Psoas muscle (tissue), 8 donors: ENCODE data around the gene FNDC1. TPM values are rescaled to one million over a fixed set of nuclear protein-coding genes. Genes with fewer than 3 reads are reported as not detected.

ENCODE experiments used
- ATAC-seq, 4 donors: fragments of 200-7000 bp; cut with Tn5 transposase; one replicate each; pipeline ENCODE4 v1.9.1; 2020; ENCODE audit warnings: moderate library complexity in 3 of 4, mild to moderate bottlenecking in 2 of 4
- DNase-seq, 2 donors: peaks; one replicate each; pipeline ENCODE4 v3.0.0-alpha.2; 2020
- H3K27ac ChIP-seq: fragments of 200-600 bp; one replicate; pipeline ENCODE4 v1.8.0; 2022
- H3K27me3 ChIP-seq, 3 donors: fragments of 200-600 bp in 1 of 3; one replicate each; pipeline versions ENCODE4 v1.6.1 to v1.8.0; 2013 to 2022; ENCODE audit warnings: low read length in 2 of 3, mild to moderate bottlenecking in 2 of 3, moderate library complexity in 1 of 3; ENCODE audit not compliant: insufficient read depth in 3 of 3
- H3K36me3 ChIP-seq, 2 donors: fragments of 200-600 bp in 1 of 2; one replicate each; pipeline versions ENCODE4 v1.6.1 to v1.8.0; 2013 to 2022; ENCODE audit warnings: low read depth in 1 of 2, mild to moderate bottlenecking in 1 of 2, moderate library complexity in 1 of 2; ENCODE audit not compliant: insufficient read depth in 1 of 2
- H3K4me1 ChIP-seq: fragments of 200-600 bp; one replicate; pipeline ENCODE4 v1.8.0; 2022
- H3K4me3 ChIP-seq: fragments of 200-600 bp; one replicate; pipeline ENCODE4 v1.8.0; 2022; ENCODE audit warnings: mild to moderate bottlenecking
- H3K9me3 ChIP-seq: fragments of 200-600 bp; one replicate; pipeline ENCODE4 v1.8.0; 2022
- CTCF ChIP-seq: fragments of 200-600 bp; IDR thresholded peaks from one replicate; pipeline ENCODE4 v1.8.0; 2022; ENCODE audit warnings: antibody characterized with exemption
- WGBS, 3 donors: extraction: QIAGEN DNeasy Blood & Tissue Kit; methylation state at CpG; one replicate each; pipeline versions ENCODE4 v1.1.6 to v1.1.7; 2013; 5-methylcytosine and 5-hydroxymethylcytosine counted together
- intact Hi-C, 2 donors: fragments of 100-400 bp; cut with DNase I; formaldehyde crosslinking; loops; one replicate each; pipeline versions ENCODE4 v1.11.0 to v1.14.2; 2022
- polyA plus RNA-seq, 3 donors: library from polyadenylated mRNA; stranded (reverse); fragments of 200-250 nt; gene quantifications; one replicate each; pipeline ENCODE4 v1.2.3, GENCODE V29; 2013
- total RNA-seq, 4 donors: library from RNA; stranded (reverse); fragmentation: NEBNext Ultra II Directional in 2 of 4; extraction: Animal tissue kit (Norgen Biotek cat#: 25700) in 2 of 4; gene quantifications; one replicate each; pipeline versions ENCODE4 v1.2.1 to v1.2.4, GENCODE V29; 2021 to 2023
- donor health status: healthy with polysubstance abuse.
- donor health status: DM: no; HTN: no; CAD: no; lungs with moderate emphysema.
- donor health status: Bipolar disorder and iron deficiency.
- donor health status: healthy.
- donor health status: DM: yes; HTN: yes; CAD: no.
- donor health status: DM: no; HTN: no; CAD: no.
- donor health status: DM: no; HTN: no; CAD: no.
- donor health status: DM: yes; HTN: yes; CAD: no.

Gene FNDC1
- total and polyA plus RNA-seq, 7 donors: 0.06 to 0.99 (median 0.29) TPM

DNA sequence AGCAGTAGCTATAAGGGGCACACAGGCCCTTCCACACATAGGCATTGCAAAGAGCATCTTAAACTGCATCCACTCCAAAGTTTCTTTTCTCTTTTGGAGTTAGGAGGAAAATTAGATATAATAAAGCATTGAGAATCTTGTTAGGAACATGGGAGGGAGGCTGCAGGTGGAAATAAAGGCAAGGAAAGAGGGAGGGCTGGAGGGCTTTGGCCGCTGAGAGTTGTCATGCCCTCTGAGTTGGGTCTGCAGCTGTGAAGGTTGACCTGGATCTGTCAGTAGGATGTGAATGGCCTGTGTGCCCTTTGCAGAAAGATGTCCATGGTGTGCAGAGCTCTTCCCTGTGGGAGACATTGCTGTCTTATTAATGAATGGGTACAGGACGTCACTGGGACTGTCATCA lies 134.0 kb downstream of the FNDC1 start:
- Histone ChIP-seq H3K27ac (no peak overlapping the region), H3K9me3 (no peaks in the 10 kb centered on the region), H3K4me3 (no peak overlapping the region), H3K36me3 (no peaks in the 10 kb centered on the region), H3K27me3 (no peaks in the 10 kb centered on the region), H3K4me1 (no peaks in the 10 kb centered on the region)
- no peak for TF ChIP-seq CTCF
- WGBS, 3 donors: 64 to 80% (median 73%) methylated on average over 2 of the region's 2 CpGs
- ATAC-seq: no peak
- DNase-seq: no peak
- intact Hi-C loops: no loop called here

DNA sequence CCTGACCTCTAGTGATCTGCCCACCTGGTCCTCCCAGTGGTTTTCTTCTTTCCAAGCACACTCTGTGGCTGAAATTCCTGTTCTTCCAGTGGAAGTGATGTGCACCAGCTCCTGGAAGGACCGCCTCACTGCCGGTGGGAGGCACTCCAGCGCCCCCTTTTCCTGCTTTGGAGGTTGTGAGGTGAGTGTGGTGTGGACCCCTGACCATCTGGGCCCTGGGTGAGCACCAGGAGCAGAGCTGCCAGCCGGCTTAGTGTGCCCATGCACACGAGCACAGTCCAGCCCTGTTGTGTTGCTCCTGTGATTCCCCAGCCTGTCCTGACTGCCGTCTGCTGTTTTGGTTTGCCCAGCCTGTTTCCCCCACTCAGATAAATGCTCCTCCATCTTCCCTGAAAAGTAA lies 134.6 kb downstream of the FNDC1 start:
- 79 to 92% (median 91%) methylated on average over 6 of the region's 6 CpGs for WGBS, 3 donors
- ATAC-seq: no peak
- intact Hi-C loops: no loop called here
- H3K4me1 ChIP-seq: no peaks in the 10 kb centered on the region
- DNase-seq: no peak
- H3K9me3 ChIP-seq: no peaks in the 10 kb centered on the region
- H3K27me3 ChIP-seq: no peaks in the 10 kb centered on the region
- no peak for TF ChIP-seq CTCF
- no peak overlapping the region for H3K27ac ChIP-seq
- H3K4me3 ChIP-seq: no peak overlapping the region
- no peaks in the 10 kb centered on the region for H3K36me3 ChIP-seq

DNA sequence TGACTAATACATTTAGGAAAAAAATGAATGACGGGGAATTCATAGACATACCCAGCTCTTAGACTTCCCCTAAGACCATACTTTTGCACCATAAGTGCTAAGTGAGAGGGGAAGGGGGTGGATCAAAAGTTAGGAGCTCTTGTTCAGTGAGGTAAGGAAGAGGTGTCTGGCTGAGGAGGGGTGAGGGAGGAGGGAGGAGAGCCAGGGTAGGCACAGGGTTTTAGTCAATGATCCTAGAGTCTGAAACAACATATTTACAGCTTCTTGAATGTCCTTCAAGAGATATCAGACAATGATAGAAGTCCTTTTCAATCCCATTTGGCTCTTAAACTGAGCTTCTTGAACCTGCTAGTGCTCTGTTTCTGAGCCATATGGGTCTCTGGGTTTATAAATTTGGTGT lies 135.4 kb downstream of the FNDC1 start:
- H3K4me1 ChIP-seq: no peaks in the 10 kb centered on the region
- TF ChIP-seq CTCF: no peak
- ATAC-seq: no peak
- intact Hi-C loops: no loop called here
- H3K36me3 ChIP-seq: no peaks in the 10 kb centered on the region
- no peak overlapping the region for H3K27ac ChIP-seq
- no peak for DNase-seq
- WGBS, 3 donors: 95 to 96% (median 96%) methylated on average over 1 of the region's 1 CpG
- H3K4me3 ChIP-seq: no peak overlapping the region
- no peaks in the 10 kb centered on the region for H3K9me3 ChIP-seq
- H3K27me3 ChIP-seq: no peaks in the 10 kb centered on the region

GRCh38 chr6:159305159-159305558 lies 136.0 kb downstream of the FNDC1 start:
- H3K4me3 ChIP-seq: no peak overlapping the region
- H3K27me3 ChIP-seq: no peaks in the 10 kb centered on the region
- H3K27ac ChIP-seq: no peak overlapping the region
- intact Hi-C loops: no loop called here
- DNase-seq: no peak
- no peak for ATAC-seq
- no peak for TF ChIP-seq CTCF
- H3K36me3 ChIP-seq: no peaks in the 10 kb centered on the region
- WGBS, 3 donors: 79% methylated on average over 5 of the region's 5 CpGs
- H3K9me3 ChIP-seq: no peaks in the 10 kb centered on the region
- H3K4me1 ChIP-seq: no peaks in the 10 kb centered on the region

- WGBS, 3 donors: 50 to 59% (median 54%) methylated on average over 3 of the region's 3 CpGs
These were observed 136.8 kb downstream of the FNDC1 start for GRCh38 chr6:159305804-159306537.

More at GRCh38 chr6:159305804-159306537, 136.8 kb downstream of the FNDC1 start:
- DNase-seq (no peak), ATAC-seq (peak in 1 of 4 donors; percentile 33)
- H3K9me3 ChIP-seq: no peaks in the 10 kb centered on the region
- no peak overlapping the region for H3K4me3 ChIP-seq
- H3K4me1 ChIP-seq: no peaks in the 10 kb centered on the region
- no peaks in the 10 kb centered on the region for H3K36me3 ChIP-seq
- TF ChIP-seq CTCF: no peak
- H3K27ac ChIP-seq: no peak overlapping the region
- intact Hi-C loops: no loop called here
- H3K27me3 ChIP-seq: no peaks in the 10 kb centered on the region
